Right hindlimb (tissue), 1 donor: ENCODE data around the gene OR4L1.
"Not testable (repeated sequence)": the region's sequence is repeated elsewhere in the genome, so short reads cannot be mapped to it uniquely, and the experiment has no call there.

Experiments
- DNase-seq: peaks from one replicate; pipeline ENCODE4 v3.0.0-alpha.2; 2018

The OR4L1 gene

GRCh38 chr14:20059745-20060144 is at the start of gene OR4L1:
Gene OR4L1, plus strand, starts transcription at chr14:20060045. Its CDS starts 0 bp downstream, at chr14:20060045.
- no peak for DNase-seq

- no peak for DNase-seq
These were observed 40.5 kb upstream of the OR4L1 start, which contains the start of gene OR4K14 for GRCh38 chr14:20019257-20019865. Gene OR4K14, minus strand, starts transcription at chr14:20019307. Its CDS starts 4,114 bp downstream, at chr14:20015193.

GRCh38 chr14:20031058-20031457 is 28.8 kb upstream of the OR4L1 start:
- no peak for DNase-seq

GRCh38 chr14:20035449-20035848 is 24.4 kb upstream of the OR4L1 start:
- DNase-seq: no peak

GRCh38 chr14:20035938-20036337 is 23.9 kb upstream of the OR4L1 start, which contains the start of gene OR4K13:
Gene OR4K13, minus strand, starts transcription at chr14:20036038. Its CDS starts 1,280 bp downstream, at chr14:20034758.
- no peak for DNase-seq

- no peak for DNase-seq
These were observed 15.6 kb upstream of the OR4L1 start for GRCh38 chr14:20044243-20044642.

DNA sequence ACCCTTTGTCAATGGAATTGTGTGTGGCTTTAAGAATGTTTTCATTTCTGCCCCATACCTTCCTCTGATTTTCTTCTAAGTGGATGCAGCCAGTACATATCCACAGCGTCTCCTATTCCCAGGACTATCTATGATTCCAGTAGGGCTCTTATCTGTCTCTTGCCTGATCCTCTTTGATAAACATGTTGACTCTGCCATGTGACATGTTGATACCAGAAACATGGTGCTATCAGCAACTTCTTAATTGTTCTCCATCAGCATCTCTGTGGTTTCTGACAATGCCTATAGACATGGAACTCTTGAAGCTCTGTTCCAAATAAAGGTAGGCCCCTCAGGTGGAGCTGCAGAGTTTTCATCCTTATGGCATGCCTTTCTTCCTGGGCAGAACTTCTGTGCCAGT is 11.6 kb upstream of the OR4L1 start:
- DNase-seq: no peak

GRCh38 chr14:20092050-20092449 is 32.2 kb downstream of the OR4L1 start:
- DNase-seq: no peak

GRCh38 chr14:20093442-20093841 is 33.6 kb downstream of the OR4L1 start:
- no peak for DNase-seq

GRCh38 chr14:20098926-20099770 is 39.3 kb downstream of the OR4L1 start:
- not testable (repeated sequence) for DNase-seq

GRCh38 chr14:20110438-20110837 is 50.6 kb downstream of the OR4L1 start, which contains the start of gene OR4K17:
Gene OR4K17, plus strand, starts transcription at chr14:20110739. Its CDS starts 6,761 bp downstream, at chr14:20117500.
- no peak for DNase-seq
